Natural killer cell (primary cell): Measurements from ENCODE around the gene OR11L1. TPM values are rescaled to one million over a fixed set of nuclear protein-coding genes. Genes with fewer than 3 reads are reported as not detected.

Source experiments
- ATAC-seq, 3 donors: fragments of 150-1000 bp in 2 of 3; fragments of 200-7000 bp in 1 of 3; cut with Tn5 transposase; 1 replicate in 1 of 3; 2 replicates in 2 of 3; pipeline ENCODE4 v1.10.0; 2021; ENCODE audit warnings: mild to moderate bottlenecking in 2 of 3, moderate library complexity in 2 of 3
- DNase-seq, 2 donors: peaks; one replicate each; pipeline versions ENCODE4 v3.0.0 to v3.0.0-alpha.2; 2013 to 2021; ENCODE audit warnings: mixed read lengths in 1 of 2
- H3K27ac ChIP-seq: one replicate; pipeline ENCODE4 v1.5.1; 2013; ENCODE audit warnings: mild to moderate bottlenecking, low read length
- H3K27me3 ChIP-seq: one replicate; pipeline ENCODE4 v1.6.1; 2013; ENCODE audit warnings: low read length; ENCODE audit not compliant: control insufficient read depth, insufficient read depth
- H3K36me3 ChIP-seq: one replicate; pipeline ENCODE4 v1.6.1; 2013; ENCODE audit warnings: low read length; ENCODE audit not compliant: control insufficient read depth, insufficient read depth
- H3K4me1 ChIP-seq: one replicate; pipeline ENCODE4 v1.6.1; 2013; ENCODE audit warnings: low read length; ENCODE audit not compliant: control insufficient read depth, insufficient read depth
- H3K4me3 ChIP-seq: one replicate; pipeline ENCODE4 v1.5.1; 2013; ENCODE audit warnings: low read length
- H3K9me3 ChIP-seq: one replicate; pipeline ENCODE4 v1.6.1; 2013; ENCODE audit warnings: low read length; ENCODE audit not compliant: control insufficient read depth, insufficient read depth
- H3K27ac Mint-ChIP-seq, 2 donors: one replicate each; pipeline ENCODE4 v1.8.0; 2022; ENCODE audit warnings: mild to moderate bottlenecking in 2 of 2, mixed read lengths in 2 of 2, moderate library complexity in 1 of 2
- H3K27me3 Mint-ChIP-seq, 2 donors: one replicate each; pipeline ENCODE4 v1.8.0; 2022; ENCODE audit warnings: low read depth in 2 of 2, mixed read lengths in 2 of 2
- H3K36me3 Mint-ChIP-seq: one replicate; pipeline ENCODE4 v1.8.0; 2022; ENCODE audit warnings: mixed read lengths
- H3K4me1 Mint-ChIP-seq, 2 donors: one replicate each; pipeline ENCODE4 v1.8.0; 2022; ENCODE audit warnings: mixed read lengths in 2 of 2
- H3K4me3 Mint-ChIP-seq: one replicate; pipeline ENCODE4 v1.8.0; 2022; ENCODE audit warnings: mild to moderate bottlenecking, moderate library complexity, mixed read lengths
- H3K9me3 Mint-ChIP-seq, 2 donors: one replicate each; pipeline ENCODE4 v1.8.0; 2022; ENCODE audit warnings: mixed read lengths in 2 of 2
- WGBS: methylation state at CpG from one replicate; pipeline ENCODE4 v1.1.7; 2013; ENCODE audit warnings: missing lambda C conversion rate; ENCODE audit not compliant: insufficient coverage; 5-methylcytosine and 5-hydroxymethylcytosine counted together
- intact Hi-C: fragments of 100-400 bp; cut with micrococcal nuclease; formaldehyde crosslinking; loops from one replicate; pipeline ENCODE4 v1.14.2; 2022
- total RNA-seq, 4 donors: library from RNA; stranded (reverse); fragments of 120-200 nt in 1 of 4; gene quantifications; one replicate each; pipeline versions ENCODE4 v1.2.3 to v1.2.4, GENCODE V29; 2013 to 2022
- TF ChIP-seq, protein P1 (sequence below): fragments of 200-600 bp; IDR thresholded peaks from one replicate; pipeline ENCODE4 v1.8.0; 2022; ENCODE audit warnings: antibody characterized with exemption

OR11L1 gene
- total RNA-seq, 3 donors from 2014 or later (not counting 1 experiment from before 2014, with no cell fraction given) = not detected

DNA sequence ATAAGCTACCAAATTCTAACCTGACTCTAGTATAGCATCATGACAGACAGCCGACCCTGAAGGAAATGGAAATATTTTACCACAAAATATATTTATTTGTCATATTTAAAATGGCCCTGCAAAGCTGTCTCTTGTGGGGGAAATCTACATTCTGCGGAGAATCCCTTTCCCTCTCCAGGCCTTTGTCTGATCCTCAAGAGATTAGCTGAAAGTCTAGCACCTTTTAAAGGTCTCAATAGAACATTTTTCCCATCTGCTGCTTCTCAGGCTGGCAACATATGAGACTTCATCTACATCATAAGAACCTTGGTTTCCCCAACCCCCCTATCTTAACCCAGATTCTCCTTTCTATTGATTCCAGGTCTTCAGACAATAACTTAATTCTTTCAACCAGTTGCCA, 1.7 kb upstream of the OR11L1 start:
- Mint-ChIP-seq H3K36me3 (no peaks in the 10 kb centered on the region), H3K27me3 (no peaks in the 10 kb centered on the region), H3K4me3 (no peak overlapping the region), H3K9me3 (no peaks in the 10 kb centered on the region), H3K27ac (no peak overlapping the region), H3K4me1 (no peaks in the 10 kb centered on the region)
- Histone ChIP-seq H3K36me3 (no peaks in the 10 kb centered on the region), H3K27me3 (no peaks in the 10 kb centered on the region), H3K27ac (no peak overlapping the region), H3K4me1 (no peaks in the 10 kb centered on the region), H3K9me3 (no peaks in the 10 kb centered on the region), H3K4me3 (no peak overlapping the region)
- 96% methylated on average over 1 of the region's 2 CpGs for WGBS
- TF ChIP-seq, protein P1, sequence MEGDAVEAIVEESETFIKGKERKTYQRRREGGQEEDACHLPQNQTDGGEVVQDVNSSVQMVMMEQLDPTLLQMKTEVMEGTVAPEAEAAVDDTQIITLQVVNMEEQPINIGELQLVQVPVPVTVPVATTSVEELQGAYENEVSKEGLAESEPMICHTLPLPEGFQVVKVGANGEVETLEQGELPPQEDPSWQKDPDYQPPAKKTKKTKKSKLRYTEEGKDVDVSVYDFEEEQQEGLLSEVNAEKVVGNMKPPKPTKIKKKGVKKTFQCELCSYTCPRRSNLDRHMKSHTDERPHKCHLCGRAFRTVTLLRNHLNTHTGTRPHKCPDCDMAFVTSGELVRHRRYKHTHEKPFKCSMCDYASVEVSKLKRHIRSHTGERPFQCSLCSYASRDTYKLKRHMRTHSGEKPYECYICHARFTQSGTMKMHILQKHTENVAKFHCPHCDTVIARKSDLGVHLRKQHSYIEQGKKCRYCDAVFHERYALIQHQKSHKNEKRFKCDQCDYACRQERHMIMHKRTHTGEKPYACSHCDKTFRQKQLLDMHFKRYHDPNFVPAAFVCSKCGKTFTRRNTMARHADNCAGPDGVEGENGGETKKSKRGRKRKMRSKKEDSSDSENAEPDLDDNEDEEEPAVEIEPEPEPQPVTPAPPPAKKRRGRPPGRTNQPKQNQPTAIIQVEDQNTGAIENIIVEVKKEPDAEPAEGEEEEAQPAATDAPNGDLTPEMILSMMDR = no peak
- intact Hi-C loops = no loop called here
- ATAC-seq (no peak), DNase-seq (no peak)

DNA sequence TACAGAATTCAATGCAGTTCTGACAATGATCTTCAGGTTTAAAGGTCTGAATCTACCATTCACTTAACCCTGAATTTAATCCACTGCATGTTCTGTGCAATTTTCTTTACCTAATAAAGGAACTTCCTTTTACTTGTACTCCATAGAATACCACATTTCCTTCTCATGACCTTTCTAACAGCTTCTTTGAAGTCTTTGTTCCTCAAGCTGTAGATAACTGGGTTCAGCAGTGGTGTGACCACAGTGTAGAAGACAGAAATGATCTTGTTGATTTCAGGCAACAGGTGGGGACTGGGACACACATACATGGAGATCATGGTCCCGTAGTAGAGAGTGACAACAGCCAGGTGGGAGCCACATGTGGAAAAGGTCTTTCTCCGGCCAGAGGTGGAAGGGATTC, 878 bp downstream of the OR11L1 start:
- TF ChIP-seq, protein P1 = no peak
- ATAC-seq (no peak), DNase-seq (no peak)
- no peak overlapping the region for H3K4me3 ChIP-seq
- no peaks in the 10 kb centered on the region for H3K27me3 ChIP-seq
- no peaks in the 10 kb centered on the region for H3K36me3 ChIP-seq
- Mint-ChIP-seq H3K27me3 (no peaks in the 10 kb centered on the region), H3K4me3 (no peak overlapping the region), H3K36me3 (no peaks in the 10 kb centered on the region), H3K27ac (no peak overlapping the region), H3K9me3 (no peaks in the 10 kb centered on the region), H3K4me1 (no peaks in the 10 kb centered on the region)
- no peak overlapping the region for H3K27ac ChIP-seq
- H3K9me3 ChIP-seq = no peaks in the 10 kb centered on the region
- WGBS = 65% methylated on average over 2 of the region's 2 CpGs
- H3K4me1 ChIP-seq = no peaks in the 10 kb centered on the region
- intact Hi-C loops = no loop called here

DNA sequence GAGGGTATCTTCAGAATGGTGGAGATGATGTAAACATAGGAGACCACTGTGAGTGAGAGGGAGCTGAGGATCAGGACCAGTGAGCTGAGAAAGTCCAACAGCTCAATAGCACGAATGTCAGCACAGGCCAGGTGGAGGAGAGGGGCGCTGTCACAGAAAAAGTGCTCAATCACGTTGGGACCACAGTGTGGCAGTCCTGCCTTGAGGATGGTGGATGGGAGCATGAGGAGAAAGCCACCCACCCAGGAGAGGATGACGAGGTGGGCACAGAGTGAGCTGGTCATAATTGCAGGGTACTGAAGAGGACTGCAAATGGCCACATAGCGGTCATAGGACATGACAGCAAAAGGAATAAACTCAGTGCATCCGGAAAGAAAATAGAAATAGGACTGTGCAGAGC, 8.1 kb downstream of the OR11L1 start:
- no peak for ATAC-seq

DNA sequence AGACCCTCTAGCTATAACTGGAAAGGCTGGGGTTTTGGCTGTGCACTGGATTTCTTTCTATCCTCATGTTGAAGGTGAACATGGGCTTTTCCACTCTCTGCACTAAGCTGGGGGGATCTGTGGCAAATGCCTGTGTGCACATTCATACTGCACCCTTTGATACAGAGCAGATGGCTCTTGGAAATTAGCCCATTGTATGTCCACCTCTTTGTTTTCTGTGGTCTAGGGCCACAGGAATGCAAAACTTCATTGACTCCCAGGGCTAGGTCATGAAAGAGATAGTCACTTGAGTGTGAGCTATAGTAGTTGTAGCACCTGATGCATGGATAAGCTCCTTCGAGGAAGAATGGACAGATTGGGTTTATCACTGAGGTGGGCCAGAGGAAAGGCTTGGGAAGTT, 12.0 kb downstream of the OR11L1 start:
- no peaks in the 10 kb centered on the region for H3K27me3 ChIP-seq
- H3K36me3 ChIP-seq = no peaks in the 10 kb centered on the region
- no peaks in the 10 kb centered on the region for H3K9me3 ChIP-seq
- no peaks in the 10 kb centered on the region for H3K4me1 ChIP-seq
- H3K4me3 Mint-ChIP-seq = no peak overlapping the region
- peaks cover 0 to 3% of the 10 kb centered on the region in 2 donors for H3K9me3 Mint-ChIP-seq
- no peaks in the 10 kb centered on the region for H3K4me1 Mint-ChIP-seq
- DNase-seq (no peak), ATAC-seq (no peak)
- no peaks in the 10 kb centered on the region for H3K36me3 Mint-ChIP-seq
- H3K27ac ChIP-seq = no peak overlapping the region
- intact Hi-C loops = no loop called here
- H3K4me3 ChIP-seq = no peak overlapping the region
- TF ChIP-seq, protein P1 = no peak
- H3K27ac Mint-ChIP-seq = no peak overlapping the region
- 0% methylated on average over 1 of the region's 1 CpG for WGBS
- H3K27me3 Mint-ChIP-seq = peaks cover 0 to 6% of the 10 kb centered on the region in 2 donors

More for the DNA sequence above, 8.1 kb downstream of the OR11L1 start:
- no peak for DNase-seq
- Histone ChIP-seq H3K4me3 (no peak overlapping the region), H3K27me3 (no peaks in the 10 kb centered on the region), H3K9me3 (no peaks in the 10 kb centered on the region), H3K4me1 (no peaks in the 10 kb centered on the region), H3K36me3 (no peaks in the 10 kb centered on the region), H3K27ac (no peak overlapping the region)
- H3K36me3 Mint-ChIP-seq = no peaks in the 10 kb centered on the region
- H3K4me1 Mint-ChIP-seq = no peaks in the 10 kb centered on the region
- peaks cover 0 to 6% of the 10 kb centered on the region in 2 donors for H3K27me3 Mint-ChIP-seq
- H3K27ac Mint-ChIP-seq = no peak overlapping the region
- H3K4me3 Mint-ChIP-seq = no peak overlapping the region
- TF ChIP-seq, protein P1 = no peak
- intact Hi-C loops = no loop called here
- 80% methylated on average over 6 of the region's 6 CpGs for WGBS
- H3K9me3 Mint-ChIP-seq = peaks cover 0 to 3% of the 10 kb centered on the region in 2 donors
